CD14-positive monocyte (primary cell): ENCODE measurements around the gene ARPC1B. TPM values are rescaled to one million over a fixed set of nuclear protein-coding genes. Genes with fewer than 3 reads are reported as not detected.

Source experiments
- DNase-seq, 3 donors: peaks; one replicate each; pipeline ENCODE4 v3.0.0-alpha.2; 2011 to 2022
- H2AFZ ChIP-seq: 2 replicates; pipeline ENCODE4 v1.6.0; 2012; ENCODE audit warnings: mild to moderate bottlenecking, low read depth, low read length, inconsistent platforms; ENCODE audit not compliant: insufficient read depth, poor library complexity, severe bottlenecking
- H3K27ac ChIP-seq, 2 donors: 1 replicate in 1 of 2; 2 replicates in 1 of 2; pipeline ENCODE4 v1.5.1; 2012 to 2013; ENCODE audit warnings: low read length in 2 of 2, control low read depth in 1 of 2, inconsistent platforms in 1 of 2, low read depth in 1 of 2, mild to moderate bottlenecking in 1 of 2
- H3K27me3 ChIP-seq, 2 donors: one replicate each; pipeline versions ENCODE4 v1.6.0 to v1.6.1; 2011 to 2013; ENCODE audit warnings: low read length in 2 of 2; ENCODE audit not compliant: control insufficient read depth in 2 of 2, insufficient read depth in 2 of 2
- H3K36me3 ChIP-seq, 2 donors: replicated peaks in 1 of 2; 1 replicate in 1 of 2; 2 replicates in 1 of 2; pipeline versions ENCODE4 v1.5.1 to v1.6.1; 2012 to 2013; ENCODE audit warnings: low read length in 2 of 2, control low read depth in 1 of 2, inconsistent platforms in 1 of 2, mild to moderate bottlenecking in 1 of 2; ENCODE audit not compliant: insufficient read depth in 2 of 2, control insufficient read depth in 1 of 2
- H3K4me1 ChIP-seq, 2 donors: 1 replicate in 1 of 2; 2 replicates in 1 of 2; pipeline versions ENCODE4 v1.5.1 to v1.6.1; 2012 to 2013; ENCODE audit warnings: low read length in 2 of 2, control low read depth in 1 of 2, inconsistent platforms in 1 of 2, mild to moderate bottlenecking in 1 of 2, moderate library complexity in 1 of 2; ENCODE audit not compliant: insufficient read depth in 2 of 2, control insufficient read depth in 1 of 2
- H3K4me2 ChIP-seq: replicated peaks from 2 replicates; pipeline ENCODE3; 2012; ENCODE audit warnings: low read length, moderate library complexity, mild to moderate bottlenecking; ENCODE audit not compliant: poor library complexity, severe bottlenecking; ENCODE audit errors: extremely low read depth
- H3K4me3 ChIP-seq, 3 experiments: fragments of 200-600 bp in 1 of 3; sonication (generic) in 1 of 3; replicated peaks in 1 of 3; 1 replicate in 2 of 3; 2 replicates in 1 of 3; pipeline ENCODE4 v1.5.1; 2011 to 2013; ENCODE audit warnings: low read length in 3 of 3, mild to moderate bottlenecking in 3 of 3, control low read depth in 2 of 3, low read depth in 2 of 3, inconsistent platforms in 1 of 3, moderate library complexity in 1 of 3
- H3K79me2 ChIP-seq: 2 replicates; pipeline ENCODE4 v1.6.0; 2012; ENCODE audit warnings: mild to moderate bottlenecking, control low read depth, inconsistent platforms, low read length, moderate library complexity; ENCODE audit not compliant: insufficient read depth
- H3K9ac ChIP-seq: 2 replicates; pipeline ENCODE4 v1.6.0; 2017; ENCODE audit warnings: low read length, mild to moderate bottlenecking; ENCODE audit not compliant: insufficient read depth, poor library complexity, severe bottlenecking
- H3K9me3 ChIP-seq, 2 donors: replicated peaks in 1 of 2; 1 replicate in 1 of 2; 2 replicates in 1 of 2; pipeline versions ENCODE4 v1.5.1 to v1.6.1; 2012 to 2013; ENCODE audit warnings: low read length in 2 of 2, control low read depth in 1 of 2; ENCODE audit not compliant: control insufficient read depth in 1 of 2, insufficient read depth in 1 of 2
- H4K20me1 ChIP-seq: 2 replicates; pipeline ENCODE4 v1.6.0; 2012; ENCODE audit warnings: mild to moderate bottlenecking, low read length, control low read depth, moderate library complexity; ENCODE audit not compliant: insufficient read depth
- H3K27ac Mint-ChIP-seq, 7 donors: one replicate each; pipeline ENCODE4 v1.8.0; 2020; ENCODE audit warnings: mild to moderate bottlenecking in 7 of 7, mixed read lengths in 7 of 7, moderate library complexity in 6 of 7, inconsistent platforms in 2 of 7
- H3K27me3 Mint-ChIP-seq, 3 donors: one replicate each; pipeline ENCODE4 v1.8.0; 2021 to 2022; ENCODE audit warnings: low read depth in 3 of 3, mild to moderate bottlenecking in 3 of 3, mixed read lengths in 3 of 3, moderate library complexity in 3 of 3, inconsistent platforms in 1 of 3
- H3K36me3 Mint-ChIP-seq, 2 donors: one replicate each; pipeline ENCODE4 v1.8.0; 2020; ENCODE audit warnings: mixed read lengths in 2 of 2, inconsistent platforms in 1 of 2, mild to moderate bottlenecking in 1 of 2
- H3K4me1 Mint-ChIP-seq: one replicate; pipeline ENCODE4 v1.8.0; 2020; ENCODE audit warnings: mild to moderate bottlenecking, mixed read lengths
- H3K4me3 Mint-ChIP-seq, 2 donors: one replicate each; pipeline ENCODE4 v1.8.0; 2020; ENCODE audit warnings: mild to moderate bottlenecking in 2 of 2, mixed read lengths in 2 of 2, moderate library complexity in 1 of 2
- H3K9me3 Mint-ChIP-seq, 7 donors: one replicate each; pipeline ENCODE4 v1.8.0; 2020 to 2022; ENCODE audit warnings: mixed read lengths in 7 of 7, mild to moderate bottlenecking in 6 of 7, moderate library complexity in 6 of 7, inconsistent platforms in 2 of 7
- WGBS: methylation state at CpG from one replicate; pipeline ENCODE4 v1.1.5; 2013; ENCODE audit warnings: missing lambda C conversion rate; ENCODE audit not compliant: insufficient coverage; 5-methylcytosine and 5-hydroxymethylcytosine counted together
- intact Hi-C, 2 donors: fragments of 100-400 bp; cut with micrococcal nuclease; formaldehyde crosslinking; loops; one replicate each; pipeline versions ENCODE4 v1.15.0 to v1.15.1; 2023
- polyA plus RNA-seq, 3 donors: library from polyadenylated mRNA; depleted of rRNA in 1 of 3; unstranded in 2 of 3; stranded (reverse) in 1 of 3; fragments of 300-500 nt in 2 of 3; fragments of >200 nt in 1 of 3; fragmentation: Illumina TruSeq in 2 of 3; gene quantifications; 1 replicate in 2 of 3; 2 replicates in 1 of 3; pipeline ENCODE4 v1.2.3, GENCODE V29; 2012 to 2021
- TF ChIP-seq, protein P1 (sequence below): fragments of 200-600 bp; IDR thresholded peaks from one replicate; pipeline ENCODE4 v1.8.0; 2022; ENCODE audit warnings: antibody characterized with exemption, mild to moderate bottlenecking

ARPC1B gene
- polyA plus RNA-seq, 3 donors: 1,179 to 1,362 (median 1,282) TPM

DNA sequence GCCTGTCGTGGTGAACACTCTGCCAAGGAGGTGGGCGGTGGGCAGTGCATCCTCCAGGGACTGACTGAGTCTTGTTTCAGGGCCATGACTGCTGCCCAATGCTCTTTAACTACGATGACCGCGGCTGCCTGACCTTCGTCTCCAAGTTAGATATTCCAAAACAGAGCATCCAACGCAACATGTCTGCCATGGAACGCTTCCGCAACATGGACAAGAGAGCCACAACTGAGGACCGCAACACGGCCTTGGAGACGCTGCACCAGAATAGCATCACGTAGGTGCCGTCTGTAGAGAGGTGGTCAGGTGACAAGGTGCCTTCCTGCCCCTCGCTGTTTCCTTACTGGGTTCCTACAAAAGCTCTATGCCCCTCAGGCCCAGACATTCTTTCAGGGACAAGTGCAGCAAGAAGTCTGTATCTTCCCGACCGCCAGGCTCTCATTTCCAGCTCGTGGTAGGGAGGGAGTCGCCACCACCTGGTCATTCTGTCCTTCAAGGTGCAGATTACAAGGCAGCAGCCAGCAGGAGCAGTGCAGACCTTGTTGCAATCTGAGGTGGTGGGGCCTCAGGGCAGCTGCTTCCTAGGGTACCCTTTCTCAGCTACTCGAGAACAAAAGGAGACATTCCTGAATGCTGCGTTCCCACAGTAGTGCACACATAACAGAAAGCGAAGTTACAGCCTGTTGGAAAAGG lies 14.9 kb upstream of the ARPC1B start:
- Mint-ChIP-seq H3K4me1 (no peaks in the 10 kb centered on the region), H3K4me3 (no peak overlapping the region), H3K9me3 (no peaks in the 10 kb centered on the region), H3K27me3 (no peaks in the 10 kb centered on the region), H3K27ac (peak overlapping the region in 2 of 7 donors; percentile 1 to 61), H3K36me3 (peaks cover 68 to 98% of the 10 kb centered on the region in 2 donors)
- Histone ChIP-seq H3K79me2 (peaks cover under 1% of the 10 kb centered on the region), H3K9me3 (no peaks in the 10 kb centered on the region), H3K4me2 (no peak overlapping the region), H3K4me1 (no peaks in the 10 kb centered on the region), H3K4me3 (no peak overlapping the region), H3K27ac (no peak overlapping the region), H3K36me3 (peaks cover 84 to 93% of the 10 kb centered on the region in 2 donors), H2AFZ (no peak overlapping the region), H3K9ac (no peak overlapping the region), H4K20me1 (peaks cover 44% of the 10 kb centered on the region), H3K27me3 (no peaks in the 10 kb centered on the region)
- TF ChIP-seq, protein P1, sequence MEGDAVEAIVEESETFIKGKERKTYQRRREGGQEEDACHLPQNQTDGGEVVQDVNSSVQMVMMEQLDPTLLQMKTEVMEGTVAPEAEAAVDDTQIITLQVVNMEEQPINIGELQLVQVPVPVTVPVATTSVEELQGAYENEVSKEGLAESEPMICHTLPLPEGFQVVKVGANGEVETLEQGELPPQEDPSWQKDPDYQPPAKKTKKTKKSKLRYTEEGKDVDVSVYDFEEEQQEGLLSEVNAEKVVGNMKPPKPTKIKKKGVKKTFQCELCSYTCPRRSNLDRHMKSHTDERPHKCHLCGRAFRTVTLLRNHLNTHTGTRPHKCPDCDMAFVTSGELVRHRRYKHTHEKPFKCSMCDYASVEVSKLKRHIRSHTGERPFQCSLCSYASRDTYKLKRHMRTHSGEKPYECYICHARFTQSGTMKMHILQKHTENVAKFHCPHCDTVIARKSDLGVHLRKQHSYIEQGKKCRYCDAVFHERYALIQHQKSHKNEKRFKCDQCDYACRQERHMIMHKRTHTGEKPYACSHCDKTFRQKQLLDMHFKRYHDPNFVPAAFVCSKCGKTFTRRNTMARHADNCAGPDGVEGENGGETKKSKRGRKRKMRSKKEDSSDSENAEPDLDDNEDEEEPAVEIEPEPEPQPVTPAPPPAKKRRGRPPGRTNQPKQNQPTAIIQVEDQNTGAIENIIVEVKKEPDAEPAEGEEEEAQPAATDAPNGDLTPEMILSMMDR: no peak
- WGBS: 94% methylated on average over 19 of the region's 22 CpGs
- intact Hi-C loops: no loop called here
- DNase-seq: no peak

DNA sequence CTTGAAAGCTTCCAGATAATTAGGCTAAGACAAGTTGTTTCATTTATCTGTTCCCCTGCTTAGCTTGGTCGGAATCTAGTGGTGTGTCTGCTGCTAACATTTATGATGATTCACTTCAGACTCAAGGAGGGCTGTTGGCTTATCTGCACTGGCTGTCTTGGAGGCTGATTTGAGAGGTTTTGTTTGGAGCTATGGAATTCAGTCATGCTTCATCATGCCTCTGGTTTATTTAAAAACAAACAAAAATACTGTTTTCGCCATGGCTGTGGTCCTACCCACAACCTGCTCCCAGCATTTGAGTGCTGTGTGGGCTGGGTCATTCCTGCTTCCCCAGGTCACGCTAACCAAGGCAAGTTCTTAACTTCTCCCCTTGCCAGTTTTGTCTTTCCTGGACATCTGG lies 11.7 kb upstream of the ARPC1B start:
- Histone ChIP-seq H3K27me3 (no peaks in the 10 kb centered on the region), H3K4me3 (no peak overlapping the region), H3K36me3 (peaks cover 86 to 93% of the 10 kb centered on the region in 2 donors), H2AFZ (no peak overlapping the region), H3K4me1 (no peaks in the 10 kb centered on the region), H4K20me1 (peaks cover 59% of the 10 kb centered on the region), H3K9ac (no peak overlapping the region), H3K79me2 (peaks cover 6% of the 10 kb centered on the region), H3K9me3 (no peaks in the 10 kb centered on the region), H3K4me2 (no peak overlapping the region), H3K27ac (no peak overlapping the region)
- DNase-seq: no peak
- H3K27me3 Mint-ChIP-seq: no peaks in the 10 kb centered on the region
- H3K36me3 Mint-ChIP-seq: peaks cover 74 to 96% of the 10 kb centered on the region in 2 donors
- 100% methylated on average over 1 of the region's 3 CpGs for WGBS
- intact Hi-C loops: no loop called here
- H3K9me3 Mint-ChIP-seq: no peaks in the 10 kb centered on the region
- TF ChIP-seq, protein P1: no peak
- peak overlapping the region in 3 of 7 donors; percentile 14 to 46 (median 20) for H3K27ac Mint-ChIP-seq
- no peaks in the 10 kb centered on the region for H3K4me1 Mint-ChIP-seq
- no peak overlapping the region for H3K4me3 Mint-ChIP-seq
